ENCODE measurements around the gene PSRC1. TPM values are rescaled to one million over a fixed set of nuclear protein-coding genes. Genes with fewer than 3 reads are reported as not detected.

Gene PSRC1
- total RNA-seq, 1 experiment from 2014 or later: 60.3 TPM

DNA sequence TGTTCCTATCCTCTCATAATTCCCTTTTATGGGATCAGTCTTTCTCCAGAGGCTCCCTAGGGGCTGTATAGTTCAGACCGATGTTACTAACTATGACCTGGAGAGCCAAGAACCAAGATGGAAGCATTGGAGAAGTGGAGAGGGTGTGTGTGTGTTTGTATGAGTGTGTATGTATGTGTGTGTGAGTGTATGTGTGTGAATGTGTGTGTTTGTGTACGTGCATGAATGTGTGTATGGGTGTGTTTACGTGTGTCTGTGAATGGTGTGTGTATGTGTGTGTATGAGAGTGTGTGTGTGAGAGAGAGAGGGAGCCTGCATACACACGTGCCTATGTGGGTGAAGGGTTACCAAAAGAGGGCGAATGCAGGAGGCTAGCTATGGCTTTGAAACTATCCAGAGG is 18.9 kb upstream of the PSRC1 start:
- H3K79me2 ChIP-seq (ENCODE audit: insufficient read depth, low read length): no peaks in the 10 kb centered on the region
- H4K5ac ChIP-seq (ENCODE audit: insufficient read length, low read depth, low read length): no peak overlapping the region
- no peak overlapping the region for H3K23ac ChIP-seq (ENCODE audit: insufficient read length, low read depth, low read length)
- Mint-ChIP-seq H3K4me1 (peaks cover 20 to 22% of the 10 kb centered on the region in 2 experiments), H3K27ac (no peak overlapping the region), H3K36me3 (ENCODE audit: insufficient read depth in 1 of 3, low read depth in 3 of 3) (no peaks in the 10 kb centered on the region), H3K9me3 (no peaks in the 10 kb centered on the region), H3K27me3 (ENCODE audit: low read depth) (no peaks in the 10 kb centered on the region), H3K4me3 (no peak overlapping the region)
- no peak overlapping the region for H2BK20ac ChIP-seq (ENCODE audit: low read depth, low read length, poor library complexity, severe bottlenecking)
- no peaks in the 10 kb centered on the region for H3K27me3 ChIP-seq (ENCODE audit: insufficient read depth, low read length)
- H3K27ac ChIP-seq (ENCODE audit: insufficient read length, low read depth, low read length): no peak overlapping the region
- H3K9ac ChIP-seq (ENCODE audit: extremely low read depth, insufficient read length, low read length): no peak overlapping the region
- H4K91ac ChIP-seq (ENCODE audit: insufficient read length, low read depth, low read length): no peak overlapping the region
- H3K18ac ChIP-seq (ENCODE audit: insufficient read length, low read depth, low read length): no peak overlapping the region
- TF ChIP-seq, protein P1, sequence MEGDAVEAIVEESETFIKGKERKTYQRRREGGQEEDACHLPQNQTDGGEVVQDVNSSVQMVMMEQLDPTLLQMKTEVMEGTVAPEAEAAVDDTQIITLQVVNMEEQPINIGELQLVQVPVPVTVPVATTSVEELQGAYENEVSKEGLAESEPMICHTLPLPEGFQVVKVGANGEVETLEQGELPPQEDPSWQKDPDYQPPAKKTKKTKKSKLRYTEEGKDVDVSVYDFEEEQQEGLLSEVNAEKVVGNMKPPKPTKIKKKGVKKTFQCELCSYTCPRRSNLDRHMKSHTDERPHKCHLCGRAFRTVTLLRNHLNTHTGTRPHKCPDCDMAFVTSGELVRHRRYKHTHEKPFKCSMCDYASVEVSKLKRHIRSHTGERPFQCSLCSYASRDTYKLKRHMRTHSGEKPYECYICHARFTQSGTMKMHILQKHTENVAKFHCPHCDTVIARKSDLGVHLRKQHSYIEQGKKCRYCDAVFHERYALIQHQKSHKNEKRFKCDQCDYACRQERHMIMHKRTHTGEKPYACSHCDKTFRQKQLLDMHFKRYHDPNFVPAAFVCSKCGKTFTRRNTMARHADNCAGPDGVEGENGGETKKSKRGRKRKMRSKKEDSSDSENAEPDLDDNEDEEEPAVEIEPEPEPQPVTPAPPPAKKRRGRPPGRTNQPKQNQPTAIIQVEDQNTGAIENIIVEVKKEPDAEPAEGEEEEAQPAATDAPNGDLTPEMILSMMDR (conservative IDR thresholded peaks at IDR 0.05): no peak
- 100% methylated on average over 2 of the region's 5 CpGs for WGBS (ENCODE audit: extremely low coverage, insufficient read length, low lambda C conversion rate)
- no peak overlapping the region for H4K8ac ChIP-seq (replicated peaks; ENCODE audit: insufficient read length, low read depth, low read length)
- no peak overlapping the region for H2BK15ac ChIP-seq (ENCODE audit: low read depth, low read length)
- no peak overlapping the region for H2AFZ ChIP-seq (ENCODE audit: low read length)
- H3K79me1 ChIP-seq (ENCODE audit: insufficient read depth, low read depth, low read length, poor library complexity, severe bottlenecking): no peaks in the 10 kb centered on the region
- H3K4ac ChIP-seq (ENCODE audit: low read depth, low read length): no peak overlapping the region
- no peaks in the 10 kb centered on the region for H3K23me2 ChIP-seq (ENCODE audit: insufficient read length, low read depth, low read length, poor library complexity, severe bottlenecking)
- DNase-seq: no peak
- no peak overlapping the region for H3T11ph ChIP-seq (ENCODE audit: low read length)
- H3K4me1 ChIP-seq (ENCODE audit: insufficient read depth, low read length): no peaks in the 10 kb centered on the region; the same call in 1 of the 2 replicates
- H2BK5ac ChIP-seq (ENCODE audit: insufficient read length, low read length): no peak overlapping the region
- H4K20me1 ChIP-seq (ENCODE audit: control insufficient read depth, insufficient read depth, insufficient read length): no peaks in the 10 kb centered on the region
- no peak overlapping the region for H2AK5ac ChIP-seq (ENCODE audit: insufficient read length, low read length)
- no peak overlapping the region for H2BK120ac ChIP-seq (ENCODE audit: low read depth, low read length, poor library complexity, severe bottlenecking)
- H3K56ac ChIP-seq (ENCODE audit: insufficient read length, low read depth, low read length): no peak overlapping the region
- H2BK12ac ChIP-seq (ENCODE audit: insufficient read length, low read depth, low read length): no peak overlapping the region
- H3K14ac ChIP-seq (ENCODE audit: insufficient read depth, low read length): no peak overlapping the region
- H3K9me3 ChIP-seq (ENCODE audit: control insufficient read depth, low read depth, low read length): no peaks in the 10 kb centered on the region
- H3K4me2 ChIP-seq (ENCODE audit: insufficient read depth, insufficient read length, low read length): no peak overlapping the region

All from H9 (cell line).